Neuron (in vitro differentiated cells): Measurements from ENCODE around the gene GAD2.

Experiments
- H2AFZ ChIP-seq: one replicate; pipeline ENCODE4 v1.6.1; 2013; ENCODE audit warnings: low read depth, mild to moderate bottlenecking, inconsistent platforms, low read length, moderate library complexity
- H3K27me3 ChIP-seq: one replicate; pipeline ENCODE4 v1.6.1; 2013; ENCODE audit warnings: low read length; ENCODE audit not compliant: insufficient read depth
- H3K36me3 ChIP-seq: one replicate; pipeline ENCODE4 v1.6.1; 2013; ENCODE audit warnings: low read length; ENCODE audit not compliant: insufficient read depth
- H3K4me1 ChIP-seq: one replicate; pipeline ENCODE4 v1.6.1; 2013; ENCODE audit warnings: low read length; ENCODE audit not compliant: insufficient read depth
- H3K4me3 ChIP-seq: 2 replicates; pipeline ENCODE4 v1.5.1; 2013; ENCODE audit warnings: mild to moderate bottlenecking, low read length, moderate library complexity
- H3K9me3 ChIP-seq: one replicate; pipeline ENCODE4 v1.6.1; 2013; ENCODE audit warnings: low read length

The GAD2 gene

DNA sequence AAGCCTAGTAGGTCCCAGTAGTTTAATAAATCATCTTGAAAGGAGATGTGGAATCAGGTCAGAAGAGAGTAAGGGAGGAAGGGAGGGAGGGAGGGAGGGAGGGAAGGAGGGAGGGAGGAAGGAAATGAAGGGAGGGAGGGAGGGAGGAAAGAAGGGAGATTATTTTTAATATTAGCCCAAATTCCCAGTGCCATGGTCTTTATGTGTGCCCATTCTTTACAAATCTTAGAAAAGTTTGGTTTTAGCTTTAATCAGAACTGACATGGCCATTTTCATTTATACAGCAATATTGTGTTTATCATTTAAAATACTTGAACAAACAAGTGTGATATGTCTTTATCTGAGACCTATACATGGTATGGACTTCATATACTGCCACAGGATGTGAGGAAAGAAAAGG is 86.8 kb downstream of the GAD2 start:
- H3K4me3 ChIP-seq, result no peak overlapping the region
- H3K4me1 ChIP-seq, result no peaks in the 10 kb centered on the region
- H2AFZ ChIP-seq, result no peak overlapping the region
- H3K36me3 ChIP-seq, result no peaks in the 10 kb centered on the region
- no peaks in the 10 kb centered on the region for H3K9me3 ChIP-seq
- H3K27me3 ChIP-seq, result no peaks in the 10 kb centered on the region

GRCh38 chr10:26310361-26310760 is 93.8 kb downstream of the GAD2 start:
- no peak overlapping the region for H2AFZ ChIP-seq
- H3K36me3 ChIP-seq, result no peaks in the 10 kb centered on the region
- no peaks in the 10 kb centered on the region for H3K9me3 ChIP-seq
- no peak overlapping the region for H3K4me3 ChIP-seq
- peaks cover 2% of the 10 kb centered on the region for H3K27me3 ChIP-seq
- no peaks in the 10 kb centered on the region for H3K4me1 ChIP-seq

DNA sequence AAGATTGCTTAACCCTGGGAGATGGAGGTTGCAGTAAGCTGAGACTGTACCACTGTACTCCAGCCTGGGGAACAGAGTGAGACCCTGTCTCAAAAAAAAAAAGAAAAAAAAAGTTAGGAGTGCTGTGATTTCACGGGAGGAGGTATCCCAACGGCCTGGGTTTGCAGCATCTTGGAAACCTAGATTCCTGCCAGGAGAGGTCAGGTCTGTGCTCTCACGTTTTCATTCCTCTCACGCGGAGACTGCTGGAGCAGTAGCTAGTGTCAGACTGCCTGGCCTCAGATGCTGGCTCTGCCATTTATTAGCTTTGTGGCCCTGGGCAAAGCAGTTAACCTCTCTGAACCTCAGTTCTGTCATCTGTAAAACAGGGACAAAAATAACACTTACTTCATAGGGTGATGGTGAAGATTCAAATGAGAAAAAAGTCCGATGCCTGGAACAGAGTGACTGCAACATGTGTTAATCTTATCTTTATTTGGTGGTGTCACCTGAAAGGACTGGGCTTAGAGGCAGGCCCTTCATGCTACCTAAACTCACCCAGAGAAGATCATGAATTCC is 94.9 kb downstream of the GAD2 start:
- Histone ChIP-seq H3K4me1 (no peaks in the 10 kb centered on the region), H2AFZ (no peak overlapping the region), H3K9me3 (no peaks in the 10 kb centered on the region), H3K27me3 (peaks cover 2% of the 10 kb centered on the region), H3K36me3 (no peaks in the 10 kb centered on the region), H3K4me3 (no peak overlapping the region)

DNA sequence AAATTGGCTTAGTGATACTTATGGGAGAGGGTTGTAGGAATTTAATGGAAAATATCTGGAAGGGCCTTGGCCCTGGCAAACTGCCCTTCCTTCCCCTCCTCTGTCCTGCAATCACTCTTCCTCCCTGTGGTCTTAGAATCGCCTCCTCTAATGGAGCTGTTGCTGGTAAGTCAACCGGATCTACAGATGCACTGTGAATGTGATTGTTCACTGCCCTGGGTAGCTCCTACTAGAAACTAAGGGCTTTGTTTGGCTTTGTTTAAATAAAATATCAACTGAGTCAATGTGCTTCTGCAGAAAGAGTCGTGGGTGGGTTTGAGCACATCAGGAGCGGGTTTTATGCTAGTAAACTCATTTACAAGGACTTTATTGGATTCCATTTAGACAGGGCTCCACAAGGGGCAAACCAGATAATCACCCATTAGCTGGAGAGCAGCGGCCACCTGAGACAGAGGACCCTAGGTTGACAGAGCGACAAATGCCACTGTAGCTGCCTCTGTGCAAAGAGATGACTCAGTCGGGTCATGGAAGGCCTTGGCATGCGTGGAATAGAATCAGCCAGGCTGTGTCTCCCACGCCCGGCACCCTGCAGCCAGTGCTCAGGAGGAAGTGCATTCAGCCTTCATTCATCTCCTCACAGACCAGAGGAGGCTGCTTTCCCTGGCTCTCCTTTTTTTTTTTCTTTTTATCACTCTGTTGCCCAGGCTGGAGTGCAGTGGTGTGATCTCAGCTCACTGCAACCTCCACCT is 97.9 kb downstream of the GAD2 start:
- no peaks in the 10 kb centered on the region for H3K36me3 ChIP-seq
- H3K27me3 ChIP-seq, result peaks cover 2% of the 10 kb centered on the region
- H3K4me1 ChIP-seq, result no peaks in the 10 kb centered on the region
- no peak overlapping the region for H3K4me3 ChIP-seq
- no peaks in the 10 kb centered on the region for H3K9me3 ChIP-seq
- H2AFZ ChIP-seq, result no peak overlapping the region

DNA sequence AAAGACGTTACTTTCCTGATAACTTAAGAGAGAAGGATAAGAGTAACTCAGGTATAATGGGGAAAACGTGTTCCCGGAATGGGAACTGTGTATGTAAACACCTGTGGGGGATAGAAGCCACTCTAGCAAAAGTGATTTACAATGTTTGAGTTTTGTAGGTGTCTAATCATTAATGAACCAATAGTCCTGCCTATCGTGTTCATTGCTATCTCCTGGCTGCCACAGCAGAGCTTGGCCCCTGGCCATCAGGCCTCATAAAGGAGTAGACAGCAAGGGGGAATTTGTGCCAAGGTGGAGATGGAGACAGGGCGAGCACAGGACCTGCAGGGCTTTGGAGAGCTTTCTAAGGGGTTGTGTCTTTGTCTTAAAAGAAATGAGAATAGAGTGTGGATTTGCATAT is 102.1 kb downstream of the GAD2 start:
- Histone ChIP-seq H3K27me3 (no peaks in the 10 kb centered on the region), H2AFZ (no peak overlapping the region), H3K9me3 (no peaks in the 10 kb centered on the region), H3K4me1 (no peaks in the 10 kb centered on the region), H3K36me3 (no peaks in the 10 kb centered on the region), H3K4me3 (no peak overlapping the region)

GRCh38 chr10:26323219-26323618 is 106.6 kb downstream of the GAD2 start:
- no peaks in the 10 kb centered on the region for H3K27me3 ChIP-seq
- H2AFZ ChIP-seq, result no peak overlapping the region
- no peaks in the 10 kb centered on the region for H3K4me1 ChIP-seq
- no peak overlapping the region for H3K4me3 ChIP-seq
- no peaks in the 10 kb centered on the region for H3K36me3 ChIP-seq
- no peaks in the 10 kb centered on the region for H3K9me3 ChIP-seq

DNA sequence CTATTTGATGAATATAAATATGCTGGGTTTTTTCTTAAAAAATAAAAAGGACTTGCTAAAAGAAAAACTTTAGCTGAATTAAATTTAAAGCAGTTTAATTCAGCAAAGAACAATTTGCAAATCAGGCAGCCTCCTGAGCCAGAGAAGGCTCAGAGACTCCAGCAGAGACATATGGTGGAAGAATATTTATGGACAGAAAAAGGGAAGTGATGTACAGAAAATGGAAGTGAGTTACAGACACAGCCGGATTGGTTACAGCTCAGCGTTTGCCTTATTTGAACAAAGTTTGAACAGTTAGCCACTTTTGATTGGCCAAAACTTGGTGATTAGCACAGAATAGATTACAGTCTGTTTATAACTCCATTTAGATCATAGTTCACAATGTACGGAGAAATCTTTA is 110.3 kb downstream of the GAD2 start:
- Histone ChIP-seq H3K4me3 (no peak overlapping the region), H3K27me3 (no peaks in the 10 kb centered on the region)

GRCh38 chr10:26327811-26328210 is 111.2 kb downstream of the GAD2 start:
- H3K36me3 ChIP-seq, result no peaks in the 10 kb centered on the region
- no peaks in the 10 kb centered on the region for H3K27me3 ChIP-seq
- no peaks in the 10 kb centered on the region for H3K4me1 ChIP-seq
- H2AFZ ChIP-seq, result no peak overlapping the region
- H3K4me3 ChIP-seq, result no peak overlapping the region
- H3K9me3 ChIP-seq, result no peaks in the 10 kb centered on the region

More for the DNA sequence above, 110.3 kb downstream of the GAD2 start:
- Histone ChIP-seq H3K4me1 (no peaks in the 10 kb centered on the region), H3K36me3 (no peaks in the 10 kb centered on the region), H2AFZ (no peak overlapping the region), H3K9me3 (no peaks in the 10 kb centered on the region)

DNA sequence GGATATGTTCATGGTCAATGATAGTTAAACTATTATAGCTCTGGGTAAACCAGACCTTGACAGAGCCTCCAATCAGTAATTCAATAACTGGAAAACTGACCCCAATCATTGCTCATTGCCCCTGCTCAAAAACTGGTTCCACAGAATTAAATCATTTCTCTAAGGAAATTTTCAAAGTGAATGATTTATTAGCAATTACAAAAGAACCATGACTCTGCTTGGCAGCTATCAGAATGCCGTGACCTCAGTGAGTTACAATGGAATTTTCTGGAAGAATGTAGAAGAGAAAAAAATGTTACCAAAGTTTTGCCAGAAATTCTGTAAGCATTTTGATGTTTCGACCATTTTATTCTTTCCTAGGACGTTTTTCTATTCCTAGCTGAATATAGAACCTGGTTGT is 114.8 kb downstream of the GAD2 start:
- no peaks in the 10 kb centered on the region for H3K36me3 ChIP-seq
- no peaks in the 10 kb centered on the region for H3K9me3 ChIP-seq
- H2AFZ ChIP-seq, result no peak overlapping the region
- H3K4me3 ChIP-seq, result no peak overlapping the region
- H3K27me3 ChIP-seq, result no peaks in the 10 kb centered on the region
- H3K4me1 ChIP-seq, result no peaks in the 10 kb centered on the region

GRCh38 chr10:26334232-26334931 is 117.8 kb downstream of the GAD2 start:
- Histone ChIP-seq H3K4me3 (no peak overlapping the region), H3K36me3 (no peaks in the 10 kb centered on the region), H3K9me3 (no peaks in the 10 kb centered on the region), H2AFZ (no peak overlapping the region), H3K27me3 (no peaks in the 10 kb centered on the region), H3K4me1 (no peaks in the 10 kb centered on the region)

GRCh38 chr10:26334932-26335573 is 118.5 kb downstream of the GAD2 start:
- H3K4me1 ChIP-seq, result no peaks in the 10 kb centered on the region
- no peaks in the 10 kb centered on the region for H3K27me3 ChIP-seq
- H3K9me3 ChIP-seq, result no peaks in the 10 kb centered on the region
- no peaks in the 10 kb centered on the region for H3K36me3 ChIP-seq
- H2AFZ ChIP-seq, result no peak overlapping the region
- no peak overlapping the region for H3K4me3 ChIP-seq

- no peak overlapping the region for H2AFZ ChIP-seq
- H3K4me3 ChIP-seq, result no peak overlapping the region
- no peaks in the 10 kb centered on the region for H3K36me3 ChIP-seq
- no peaks in the 10 kb centered on the region for H3K4me1 ChIP-seq
- H3K9me3 ChIP-seq, result no peaks in the 10 kb centered on the region
- no peaks in the 10 kb centered on the region for H3K27me3 ChIP-seq
Observed at GRCh38 chr10:26335574-26336093, 119.1 kb downstream of the GAD2 start.

DNA sequence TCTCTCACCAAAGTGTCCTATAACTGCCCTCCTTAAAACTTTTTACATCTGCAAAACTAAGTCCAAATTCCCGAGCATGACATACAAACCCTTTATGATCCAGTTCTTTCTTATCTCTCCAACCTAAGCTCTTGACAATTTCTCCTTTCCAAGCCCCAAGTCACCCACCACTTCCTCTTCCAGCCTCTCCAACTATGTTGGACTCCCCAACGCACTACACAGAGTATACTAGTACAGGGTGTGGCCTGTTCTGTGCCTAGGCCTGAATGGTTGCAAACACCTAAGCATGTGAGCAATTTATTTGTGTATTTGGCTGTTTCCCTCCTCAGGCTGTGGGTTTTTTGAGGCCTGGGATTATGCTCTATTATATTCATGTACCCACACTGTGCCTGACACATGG is 120.4 kb downstream of the GAD2 start:
- no peaks in the 10 kb centered on the region for H3K36me3 ChIP-seq
- H3K4me1 ChIP-seq, result no peaks in the 10 kb centered on the region
- H2AFZ ChIP-seq, result no peak overlapping the region
- H3K9me3 ChIP-seq, result no peaks in the 10 kb centered on the region
- no peaks in the 10 kb centered on the region for H3K27me3 ChIP-seq
- no peak overlapping the region for H3K4me3 ChIP-seq
